Daoy (cell line): ENCODE data around the gene DCC. TPM values are rescaled to one million over a fixed set of nuclear protein-coding genes. Genes with fewer than 3 reads are reported as not detected.
"Not testable (repeated sequence)": the region's sequence is repeated elsewhere in the genome, so short reads cannot be mapped to it uniquely, and the experiment has no call there.

ENCODE experiments used
- DNase-seq: peaks from one replicate; pipeline ENCODE4 v3.0.0-alpha.2; 2015; ENCODE audit warnings: low read depth
- total RNA-seq: library from RNA; depleted of rRNA; stranded (reverse); fragments of >200 nt; shearing (Covaris generic); gene quantifications from 2 replicates; pipeline ENCODE4 v1.2.3, GENCODE V29; 2014

The DCC gene
- total RNA-seq, 1 experiment from 2014 or later = not detected

GRCh38 chr18:52352920-52353319 lies 12.9 kb downstream of the DCC start:
- no peak for DNase-seq

DNA sequence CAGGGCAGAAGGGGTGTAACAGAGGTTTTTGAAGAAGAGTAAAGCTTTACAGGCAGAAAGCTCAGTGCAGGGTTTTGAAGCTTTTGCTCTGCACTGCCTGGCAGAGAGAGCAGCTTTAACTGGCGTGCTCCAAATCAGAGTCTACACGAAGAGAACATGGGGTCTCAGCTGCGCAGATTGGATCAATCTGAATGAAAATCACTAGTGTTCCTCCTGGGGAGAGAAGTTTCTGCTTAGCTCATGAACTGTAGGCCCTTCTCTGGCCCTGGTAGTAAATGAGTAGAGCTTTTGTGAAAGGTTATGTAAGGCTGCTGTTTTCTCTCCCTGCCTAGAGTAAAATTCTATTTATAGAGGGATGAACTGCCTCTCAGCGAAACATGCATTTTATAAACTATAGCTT lies 13.6 kb downstream of the DCC start:
- DNase-seq = no peak

GRCh38 chr18:52363861-52364260 lies 23.9 kb downstream of the DCC start:
- DNase-seq = no peak

- not testable (repeated sequence) for DNase-seq
Observed at GRCh38 chr18:52366851-52367250, 26.9 kb downstream of the DCC start.

DNA sequence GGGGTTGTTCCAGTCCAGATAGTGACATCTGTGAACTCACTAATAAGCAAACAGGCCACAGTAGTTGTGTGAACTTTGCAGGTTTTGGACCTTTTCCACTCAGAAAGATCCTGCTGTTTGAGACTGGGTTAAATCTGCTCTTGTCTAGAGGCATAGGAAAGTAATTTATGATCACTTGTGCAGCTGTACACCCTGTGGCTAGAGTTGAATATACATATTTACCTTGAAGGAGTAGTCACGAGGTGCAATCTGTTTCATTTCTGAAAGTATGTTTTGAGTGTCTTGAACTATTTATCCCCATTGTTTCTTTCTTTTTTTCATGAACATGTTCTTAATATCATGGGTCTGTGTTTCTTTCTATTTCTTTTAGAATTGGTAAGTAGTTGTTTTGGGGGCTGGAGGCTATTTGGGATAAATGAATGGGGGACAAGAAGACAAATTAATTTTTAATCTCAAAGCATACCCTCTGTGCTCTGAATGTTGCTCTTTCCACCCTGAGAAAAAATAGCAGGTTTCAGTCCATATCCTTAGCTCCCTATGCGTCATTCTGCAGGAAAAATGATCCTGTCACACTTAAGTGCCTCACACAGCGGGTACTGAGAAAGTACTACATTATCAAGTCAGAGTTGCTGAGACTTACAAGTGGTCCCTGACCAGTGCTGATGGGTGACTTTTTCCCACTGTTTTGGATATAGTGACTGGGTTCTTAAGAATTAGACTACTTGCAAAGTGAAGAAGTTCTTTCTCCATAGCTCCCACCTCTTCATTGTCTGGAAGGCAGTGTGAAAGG lies 28.2 kb downstream of the DCC start:
- DNase-seq = no peak

GRCh38 chr18:52370841-52371240 lies 30.8 kb downstream of the DCC start:
- no peak for DNase-seq

GRCh38 chr18:52376104-52376503 lies 36.1 kb downstream of the DCC start:
- no peak for DNase-seq

- DNase-seq = no peak
Observed at GRCh38 chr18:52377094-52377493, 37.1 kb downstream of the DCC start.

DNA sequence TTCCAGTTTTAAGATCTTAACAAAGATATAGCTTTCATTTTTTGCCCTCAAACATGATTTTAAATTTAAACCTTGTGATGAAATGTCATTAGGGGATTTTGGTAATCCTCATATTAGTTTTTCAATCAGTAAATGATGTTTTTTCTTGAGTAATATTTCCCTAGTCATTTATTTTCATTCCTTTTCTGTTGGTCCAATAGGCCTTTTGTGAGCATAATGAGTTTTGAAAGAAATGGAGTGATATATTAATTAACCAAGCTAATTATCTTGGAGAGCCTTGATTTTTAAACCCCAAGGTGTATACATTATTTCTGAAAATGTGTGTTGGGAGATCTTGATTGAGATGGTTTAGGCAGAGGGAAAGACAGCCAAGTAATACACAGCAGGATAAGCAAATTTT lies 46.3 kb downstream of the DCC start:
- no peak for DNase-seq

DNA sequence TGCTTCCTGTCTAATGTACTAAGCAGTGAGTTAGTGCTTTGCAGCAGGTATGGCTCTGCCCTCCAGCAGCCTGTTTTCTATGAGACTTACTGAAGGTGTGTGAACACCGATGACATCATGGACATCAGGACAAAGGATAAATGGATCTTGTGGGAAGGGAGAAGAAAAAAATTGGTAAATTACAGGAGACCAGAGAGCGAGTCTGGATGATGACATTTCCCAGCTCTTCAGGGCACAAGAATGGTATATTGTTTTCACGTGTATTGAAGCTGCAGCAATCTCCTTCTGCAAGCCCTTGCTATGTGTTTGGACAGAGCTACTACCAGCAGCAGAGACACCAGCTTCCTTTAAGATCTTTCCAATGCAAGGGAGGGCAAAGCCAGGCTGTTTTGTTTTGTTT lies 47.2 kb downstream of the DCC start:
- no peak for DNase-seq

DNA sequence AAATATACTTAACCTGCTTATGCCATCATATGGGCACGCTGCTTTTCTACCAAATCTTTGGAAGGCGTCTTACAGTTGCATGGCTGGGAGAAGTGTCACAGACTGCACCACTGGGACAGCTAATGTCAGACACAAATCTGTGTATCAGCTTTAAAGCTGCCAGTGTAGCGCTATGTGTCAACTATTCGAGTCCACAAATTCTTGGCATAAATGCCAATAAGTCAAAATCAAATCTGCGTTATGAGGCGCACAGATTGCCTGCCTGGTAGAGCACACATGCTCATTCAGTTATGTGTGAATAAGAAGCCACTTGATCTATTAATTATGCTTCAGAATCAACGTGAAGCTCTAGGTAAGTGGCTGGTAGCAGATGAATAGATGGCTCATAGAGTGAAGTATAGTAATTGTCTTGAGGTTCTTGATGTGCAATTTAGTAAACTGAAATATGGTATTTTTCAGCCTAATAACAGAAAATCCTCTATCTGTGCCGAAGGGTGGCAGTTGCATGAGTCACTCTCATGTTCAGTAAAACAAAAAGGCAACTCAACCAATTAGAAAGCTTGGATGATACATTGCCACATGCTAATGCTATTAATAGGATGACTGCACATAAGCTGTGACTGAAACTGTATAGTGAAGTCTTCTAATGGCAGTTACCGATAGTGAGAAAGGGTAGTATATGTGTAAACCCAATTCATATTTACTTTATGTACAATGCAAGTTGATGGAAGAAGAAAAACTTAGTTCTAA lies 52.0 kb downstream of the DCC start:
- no peak for DNase-seq

DNA sequence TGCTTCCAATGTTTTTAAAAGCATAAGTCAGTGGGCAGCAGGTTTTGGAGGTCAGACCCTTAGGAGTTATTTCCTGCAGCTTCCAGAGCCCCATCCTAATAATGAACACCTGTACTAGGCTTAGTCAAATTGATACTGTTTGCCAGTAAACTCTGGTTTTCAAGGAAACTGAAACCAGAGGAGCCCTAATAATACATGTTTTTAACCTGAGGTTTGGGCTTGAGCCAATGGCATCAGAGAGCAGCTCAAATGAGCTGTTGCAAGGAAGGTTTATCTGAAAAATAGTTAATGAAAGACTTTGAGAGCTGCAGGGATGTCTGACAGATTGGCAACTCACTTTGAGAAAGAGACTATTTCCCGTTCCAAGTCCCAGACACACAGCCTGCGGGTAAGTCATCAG lies 54.6 kb downstream of the DCC start:
- DNase-seq = no peak

DNA sequence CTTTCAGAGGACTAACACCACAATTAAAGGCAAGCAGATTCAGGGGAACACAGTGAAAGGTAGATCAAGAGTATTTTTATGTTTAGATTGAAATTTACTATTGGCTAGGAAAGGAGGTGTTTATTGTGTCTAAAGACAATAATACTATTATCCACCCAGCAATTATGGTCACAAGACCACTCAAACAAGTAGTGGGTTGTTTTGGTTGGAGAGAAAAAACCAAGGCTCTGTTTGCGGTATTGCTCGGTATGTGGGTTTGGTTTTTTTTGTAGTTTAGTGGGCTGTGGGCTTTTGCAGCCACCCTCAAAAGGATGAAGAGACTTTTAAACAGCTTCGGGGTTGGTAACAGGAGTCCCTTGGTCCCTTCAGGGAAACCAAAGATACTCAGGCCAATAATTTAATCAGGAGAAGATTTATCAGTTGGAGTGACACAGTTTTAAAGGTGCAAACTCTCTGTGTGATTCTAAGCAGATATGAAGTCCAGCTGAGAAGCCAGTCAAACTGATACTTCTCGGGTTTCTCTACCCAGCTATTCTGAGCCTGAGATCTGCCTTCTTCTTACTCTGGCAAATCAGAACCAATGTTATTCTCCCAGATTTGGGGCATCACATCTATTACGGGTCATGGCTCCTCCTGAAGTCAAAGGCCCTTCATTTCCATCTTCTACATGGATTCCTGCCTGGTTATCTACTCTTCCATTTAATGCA lies 55.3 kb downstream of the DCC start:
- DNase-seq = no peak

- no peak for DNase-seq
Observed at GRCh38 chr18:52401236-52401635, 61.2 kb downstream of the DCC start.

GRCh38 chr18:52402814-52403213 lies 62.8 kb downstream of the DCC start:
- DNase-seq = no peak

- DNase-seq = no peak
Observed at GRCh38 chr18:52403291-52404021, 63.5 kb downstream of the DCC start.

GRCh38 chr18:52408800-52409302 lies 68.9 kb downstream of the DCC start:
- DNase-seq = no peak

- DNase-seq = no peak
Observed at GRCh38 chr18:52409727-52410126, 69.7 kb downstream of the DCC start.

DNA sequence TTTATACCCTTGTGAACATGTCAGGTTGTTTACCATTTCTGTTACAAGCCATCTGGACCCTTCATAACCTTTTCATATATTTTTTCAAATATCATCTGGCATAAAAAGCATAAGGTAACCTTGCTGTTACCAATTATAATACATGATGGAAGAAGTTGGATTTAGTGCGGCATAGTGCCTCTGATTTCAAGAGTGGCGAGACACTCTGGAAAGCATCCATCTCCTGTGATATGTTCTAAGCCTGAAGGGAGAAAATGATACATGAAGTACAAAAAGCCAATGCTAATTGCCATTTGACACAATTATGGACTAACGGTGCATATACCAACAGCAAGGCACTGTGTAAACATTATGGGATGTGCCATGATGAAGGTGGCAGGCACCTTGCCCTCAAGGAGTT lies 75.1 kb downstream of the DCC start:
- no peak for DNase-seq

- no peak for DNase-seq
Observed at GRCh38 chr18:52422985-52423601, 83.1 kb downstream of the DCC start.

GRCh38 chr18:52426041-52426440 lies 86.0 kb downstream of the DCC start:
- no peak for DNase-seq
